Mammary epithelial cell (primary cell): ENCODE results near the gene OR1J2.

ENCODE experiments used
- CTCF ChIP-seq, 2 donors: IDR thresholded peaks in 1 of 2; conservative IDR thresholded peaks in 1 of 2; 2 replicates each; pipeline ENCODE4 v1.5.1; 2011 to 2012; ENCODE audit warnings: inconsistent platforms in 2 of 2, low read length in 2 of 2, mild to moderate bottlenecking in 2 of 2, control low read depth in 1 of 2, low read depth in 1 of 2; ENCODE audit not compliant: insufficient read depth in 1 of 2; ENCODE audit errors: extremely low read depth in 1 of 2
- EZH2 ChIP-seq: IDR thresholded peaks from 2 replicates; pipeline ENCODE4 v1.6.1; 2012; ENCODE audit warnings: low read length, inconsistent platforms, borderline replicate concordance

GRCh38 chr9:122510502-122510901 is at the start of gene OR1J2:
- TF ChIP-seq CTCF (conservative IDR thresholded peaks at IDR 0.05 in 1 of 2, IDR thresholded peaks at IDR 0.05 in 1 of 2; ENCODE audit: extremely low read depth in 1 of 2, insufficient read depth in 1 of 2, low read depth in 1 of 2, low read length in 2 of 2), result no peak
- no peak for TF ChIP-seq EZH2
